T follicular helper cell (primary cell): ENCODE data around the gene DIS3L.
"Not testable (repeated sequence)": the region's sequence is repeated elsewhere in the genome, so short reads cannot be mapped to it uniquely, and the experiment has no call there.

Experiments
- DNase-seq: peaks from one replicate; pipeline ENCODE4 v3.0.0-alpha.2; 2020; ENCODE audit warnings: low read depth
- total RNA-seq, 2 experiments: gene quantifications; one replicate each; lab custom pipeline; 2026; lab: John Stamatoyannopoulos, UW

Gene DIS3L
- total RNA-seq, result 36.2 to 62.1 reads per million in 2 experiments

- peak; percentile 36 for DNase-seq
Observed at GRCh38 chr15:66293419-66294156, at the start of gene DIS3L. Gene DIS3L, plus strand, starts transcription at chr15:66293568. Its CDS starts 29 bp downstream, at chr15:66293597.

- not testable (repeated sequence) for DNase-seq
Observed at GRCh38 chr15:66245832-66246231, 47.5 kb upstream of the DIS3L start.

DNA sequence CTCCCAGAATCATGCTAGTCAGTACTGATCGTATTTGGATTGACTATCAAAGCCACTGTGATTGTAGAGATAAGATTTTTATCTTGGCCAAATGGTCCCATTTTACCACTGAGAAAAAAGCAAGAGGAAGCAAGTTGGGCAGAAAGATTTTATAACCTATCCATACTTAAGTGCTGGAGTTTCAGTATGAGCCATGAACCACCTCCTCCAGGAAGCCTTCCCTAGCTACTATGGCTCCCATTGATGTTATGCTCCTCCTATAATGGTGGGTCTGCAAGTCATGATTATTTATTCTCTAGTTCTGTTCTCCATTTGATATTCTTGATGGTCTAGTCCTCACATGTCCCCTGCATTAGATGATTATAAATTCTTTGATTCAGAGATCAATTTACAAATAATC lies 46.4 kb upstream of the DIS3L start:
- no peak for DNase-seq

DNA sequence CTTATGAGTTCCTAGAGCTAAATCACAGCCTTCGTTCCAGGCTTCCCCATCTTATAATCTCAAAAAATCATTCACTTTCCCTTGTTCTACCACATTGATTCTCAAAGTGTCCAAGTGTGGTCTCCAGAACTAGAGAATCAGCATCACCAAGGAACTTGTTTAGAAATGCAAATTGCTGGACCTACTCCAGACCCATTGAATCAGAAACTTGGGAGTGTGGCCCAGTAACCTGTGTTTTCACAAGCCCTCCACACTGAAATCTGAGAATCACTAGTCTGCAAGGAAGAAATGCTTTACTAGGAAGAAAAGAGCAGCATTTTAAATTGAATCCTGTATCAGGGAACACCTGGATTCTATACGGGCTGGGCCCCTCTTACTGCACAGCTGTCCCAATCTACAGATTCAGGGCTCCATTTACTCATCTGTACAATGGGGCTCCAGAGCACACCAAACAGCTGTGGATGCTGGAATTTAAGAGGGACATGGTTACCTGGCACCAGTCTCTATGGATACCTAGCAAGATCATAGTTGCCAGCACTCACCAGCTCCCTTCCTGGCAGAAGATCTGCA lies 43.7 kb upstream of the DIS3L start:
- DNase-seq, result no peak

DNA sequence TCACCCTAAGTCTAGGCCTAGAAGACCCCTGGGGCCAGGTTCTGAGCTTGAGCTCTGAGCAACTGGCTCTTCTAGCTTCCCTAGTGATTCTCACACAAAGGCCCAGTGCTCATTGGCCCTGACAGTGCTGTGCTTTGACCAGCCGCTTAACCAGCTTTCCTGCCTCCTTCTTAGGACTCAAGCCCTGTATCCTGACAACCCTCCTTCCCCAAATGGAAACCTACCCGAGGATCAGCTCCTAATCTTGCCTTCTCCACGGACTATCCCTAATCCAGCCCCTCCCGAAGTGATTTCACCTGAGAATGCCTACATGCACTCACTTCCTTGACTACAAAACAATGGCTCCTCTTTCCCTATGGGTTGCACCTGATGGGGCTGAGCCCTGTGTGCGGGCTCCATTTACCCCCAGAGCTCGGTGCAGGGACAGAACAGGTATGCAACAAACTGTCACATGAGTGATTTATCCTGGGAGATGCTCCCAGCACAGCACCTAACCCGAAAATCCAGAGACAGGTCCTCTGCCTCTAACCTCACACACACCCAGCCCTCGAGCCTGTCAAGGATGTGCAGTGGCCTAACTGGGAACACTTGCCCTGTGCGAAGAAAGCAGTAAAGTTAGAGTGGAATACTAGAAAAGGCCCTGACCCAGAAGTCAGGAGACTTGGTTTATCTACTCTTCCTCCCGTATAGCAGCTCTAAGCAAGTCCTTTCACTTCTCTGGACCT lies 42.1 kb upstream of the DIS3L start:
- no peak for DNase-seq

- DNase-seq, result peak; percentile 25
Observed at GRCh38 chr15:66251790-66252684, 41.3 kb upstream of the DIS3L start.

GRCh38 chr15:66252685-66253417 lies 40.5 kb upstream of the DIS3L start:
- DNase-seq, result no peak

DNA sequence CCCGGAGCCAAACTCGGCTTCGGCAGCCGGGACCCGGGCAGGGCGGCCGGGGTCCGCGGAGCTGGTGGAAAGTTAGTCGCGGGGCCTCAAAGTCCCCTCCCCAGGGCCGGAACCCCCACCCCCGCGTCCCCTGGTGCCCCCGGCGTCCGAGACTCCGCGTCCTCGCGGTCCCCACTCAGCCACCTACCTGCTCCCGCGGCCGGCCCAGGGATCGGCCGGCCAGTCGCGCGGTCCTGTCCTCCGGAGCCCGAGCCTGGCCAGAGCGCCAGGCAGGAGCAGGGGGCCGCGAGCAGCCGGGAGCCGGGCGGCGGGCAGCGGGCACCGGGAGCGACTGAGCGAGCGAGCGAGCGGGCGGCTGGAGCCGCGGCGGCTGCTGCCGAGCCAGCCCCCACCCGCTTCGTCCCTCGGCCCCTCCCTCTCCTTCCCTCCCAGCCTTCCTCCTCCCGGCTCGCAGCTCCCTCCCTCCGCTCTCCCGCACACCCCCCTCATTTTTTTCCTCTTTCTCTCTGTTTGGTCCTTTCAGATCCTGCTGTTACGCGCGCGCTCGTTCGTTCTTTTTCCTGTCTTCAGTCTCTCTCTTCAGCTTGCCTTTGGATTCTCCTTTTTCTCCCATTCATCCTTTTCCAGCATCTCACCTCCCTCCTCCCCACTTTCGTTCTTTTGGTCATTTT lies 39.8 kb upstream of the DIS3L start, which contains the start of gene MEGF11:
Gene MEGF11, minus strand, starts transcription at position 333 of the 671 bp plus-strand sequence. CDS start 125,347 bp downstream, outside the sequence.
- DNase-seq, result no peak

- DNase-seq, result no peak
Observed at GRCh38 chr15:66254089-66254950, 39.0 kb upstream of the DIS3L start.

- no peak for DNase-seq
Observed at GRCh38 chr15:66254951-66255676, 38.3 kb upstream of the DIS3L start.

GRCh38 chr15:66256692-66257091 lies 36.7 kb upstream of the DIS3L start:
- DNase-seq, result no peak

- no peak for DNase-seq
Observed at GRCh38 chr15:66261056-66261455, 32.3 kb upstream of the DIS3L start.

- DNase-seq, result not testable (repeated sequence)
Observed at GRCh38 chr15:66262837-66263236, 30.5 kb upstream of the DIS3L start.

- no peak for DNase-seq
Observed at GRCh38 chr15:66264859-66265513, 28.4 kb upstream of the DIS3L start.

DNA sequence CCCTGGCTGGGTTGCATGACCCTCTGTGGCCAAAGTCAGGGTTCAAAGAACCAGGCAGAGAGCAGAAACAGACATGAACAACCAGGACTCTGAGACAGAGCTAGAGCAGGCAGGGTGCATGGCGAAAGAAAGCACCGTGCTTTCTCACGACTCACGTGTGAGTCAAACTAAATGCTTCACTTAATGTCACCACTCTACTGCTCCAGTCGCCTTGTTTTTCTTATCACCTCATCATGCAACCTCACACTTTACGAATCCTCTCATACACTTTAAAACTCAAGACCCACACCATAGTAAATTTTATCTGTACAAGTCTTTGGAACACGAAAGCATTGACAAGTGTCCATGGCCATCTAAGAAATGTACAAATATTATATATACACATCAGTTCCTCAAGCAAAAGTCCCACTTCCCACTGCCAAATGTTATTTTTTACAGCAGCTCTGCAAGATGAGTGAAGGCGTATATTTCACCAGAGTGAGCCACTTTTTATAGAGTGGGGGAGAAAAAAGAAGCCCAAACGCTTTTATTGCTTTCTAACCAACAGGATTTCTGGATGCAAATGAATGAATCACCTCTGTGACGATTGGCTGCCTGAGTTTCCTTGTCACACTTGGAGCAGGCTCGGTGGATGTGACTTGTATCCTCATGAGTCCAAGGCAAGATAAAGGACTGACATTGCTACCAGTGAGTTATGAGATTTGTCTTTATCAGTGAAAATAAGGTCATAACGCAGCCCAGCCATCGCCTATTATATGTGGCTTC lies 23.9 kb upstream of the DIS3L start:
- no peak for DNase-seq

DNA sequence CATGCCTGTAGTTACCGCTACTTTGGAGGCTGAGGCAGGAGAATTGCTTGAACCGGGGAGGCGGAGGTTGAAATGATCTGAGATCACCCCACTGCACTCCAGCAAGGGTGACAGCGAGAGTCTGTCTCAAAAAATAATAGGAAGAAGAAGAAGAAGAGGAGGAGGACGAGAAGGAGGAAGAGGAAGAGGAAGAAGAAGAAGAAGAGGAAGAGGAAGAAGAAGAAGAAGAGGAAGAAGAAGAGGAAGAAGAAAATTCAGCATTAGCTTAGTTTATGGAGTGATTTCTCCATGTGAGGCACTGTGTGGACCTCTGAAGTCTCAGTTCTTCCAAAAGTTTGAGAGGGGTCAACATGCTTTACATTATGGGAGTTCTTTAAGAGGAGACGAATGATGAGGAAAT lies 22.4 kb upstream of the DIS3L start:
- no peak for DNase-seq

DNA sequence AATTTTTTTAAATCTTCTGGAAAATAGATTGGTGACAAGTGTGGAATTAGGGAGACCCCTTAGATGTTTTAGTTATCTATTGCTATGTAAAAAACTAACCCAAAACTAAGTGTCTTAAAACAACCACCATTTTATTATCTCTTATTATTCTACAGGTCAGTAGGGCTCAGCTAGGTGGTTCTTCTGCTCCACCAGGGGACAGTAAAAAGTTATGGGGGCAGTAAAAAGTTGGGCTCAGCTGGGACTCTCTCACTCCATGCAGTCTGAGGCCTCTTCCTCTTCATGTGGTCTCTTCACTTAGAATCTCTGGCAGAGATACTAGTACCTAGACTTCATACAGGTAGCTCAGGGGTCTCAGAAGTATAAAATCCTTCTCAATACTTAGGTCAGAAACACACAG lies 18.0 kb upstream of the DIS3L start:
- DNase-seq, result no peak

DNA sequence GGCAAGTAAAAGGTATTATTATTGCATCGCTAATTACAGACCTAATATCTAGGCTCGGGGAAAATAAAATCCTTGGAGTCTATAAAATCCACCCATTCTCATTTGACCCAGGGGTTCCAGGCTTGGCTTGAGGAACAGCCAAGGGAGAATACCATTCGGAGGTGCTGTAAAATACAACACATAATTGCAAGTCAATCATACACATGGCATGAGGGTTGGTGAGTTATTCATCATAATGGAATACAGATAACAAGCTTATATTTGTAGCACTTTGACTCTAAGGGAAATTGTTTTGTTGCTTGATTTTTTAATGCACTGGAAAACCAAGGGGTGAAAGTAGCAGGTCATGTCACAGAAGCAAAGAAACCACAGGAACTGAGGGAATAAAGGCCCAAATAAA lies 16.8 kb upstream of the DIS3L start:
- DNase-seq, result no peak
